CD8-positive, alpha-beta memory T cell (primary cell): ENCODE data around the gene GLIPR1. TPM values are rescaled to one million over a fixed set of nuclear protein-coding genes. Genes with fewer than 3 reads are reported as not detected.
"Not testable (repeated sequence)": the region's sequence is repeated elsewhere in the genome, so short reads cannot be mapped to it uniquely, and the experiment has no call there.

Experiments
- CTCF ChIA-PET: fragments of 350-600 bp; sonication (Branson Sonifier 250); formaldehyde crosslinking; loops from one replicate; lab custom pipeline; 2021; ENCODE audit warnings: antibody characterized with exemption; lab: Charles Lee
- POLR2A ChIA-PET: fragments of 350-600 bp; sonication (Branson Sonifier 250); formaldehyde crosslinking; loops from one replicate; lab custom pipeline; 2021; ENCODE audit warnings: antibody characterized with exemption; lab: Charles Lee
- DNase-seq, 5 donors: peaks; one replicate each; pipeline versions ENCODE4 v3.0.0 to v3.0.0-alpha.2; 2020 to 2022; ENCODE audit warnings: mixed read lengths in 1 of 5
- H3K27ac ChIP-seq: one replicate; pipeline ENCODE4 v1.7.0; 2013; ENCODE audit warnings: low read depth, mild to moderate bottlenecking, low read length, moderate library complexity
- H3K27me3 ChIP-seq: 2 replicates; pipeline ENCODE4 v1.7.0; 2013; ENCODE audit warnings: low read length, mild to moderate bottlenecking; ENCODE audit not compliant: insufficient read depth, poor library complexity, severe bottlenecking
- H3K36me3 ChIP-seq: 2 replicates; pipeline ENCODE4 v1.7.0; 2013; ENCODE audit warnings: mild to moderate bottlenecking, low read length, moderate library complexity; ENCODE audit not compliant: insufficient read depth
- H3K4me1 ChIP-seq: 2 replicates; pipeline ENCODE4 v1.7.0; 2013; ENCODE audit warnings: mild to moderate bottlenecking, low read length, moderate library complexity; ENCODE audit not compliant: insufficient read depth
- H3K4me3 ChIP-seq: 2 replicates; pipeline ENCODE4 v1.7.0; 2013; ENCODE audit warnings: mild to moderate bottlenecking, low read length
- H3K9me3 ChIP-seq: 2 replicates; pipeline ENCODE4 v1.7.0; 2013; ENCODE audit warnings: mild to moderate bottlenecking, low read length
- H3K27ac Mint-ChIP-seq, 8 donors: one replicate each; pipeline ENCODE4 v1.8.0; 2020 to 2021; ENCODE audit warnings: mixed read lengths in 8 of 8, mild to moderate bottlenecking in 6 of 8, inconsistent platforms in 3 of 8, moderate library complexity in 3 of 8
- H3K27me3 Mint-ChIP-seq, 2 donors: one replicate each; pipeline ENCODE4 v1.8.0; 2020 to 2021; ENCODE audit warnings: mixed read lengths in 2 of 2, mild to moderate bottlenecking in 1 of 2, moderate library complexity in 1 of 2
- H3K36me3 Mint-ChIP-seq, 3 donors: one replicate each; pipeline ENCODE4 v1.8.0; 2020 to 2021; ENCODE audit warnings: mixed read lengths in 3 of 3, inconsistent platforms in 1 of 3, mild to moderate bottlenecking in 1 of 3
- H3K4me1 Mint-ChIP-seq, 3 donors: one replicate each; pipeline ENCODE4 v1.8.0; 2020 to 2021; ENCODE audit warnings: mixed read lengths in 3 of 3, inconsistent platforms in 1 of 3, mild to moderate bottlenecking in 1 of 3
- H3K4me3 Mint-ChIP-seq, 7 donors: one replicate each; pipeline ENCODE4 v1.8.0; 2020 to 2021; ENCODE audit warnings: mixed read lengths in 7 of 7, mild to moderate bottlenecking in 6 of 7, moderate library complexity in 4 of 7, inconsistent platforms in 2 of 7
- H3K9me3 Mint-ChIP-seq, 5 donors: one replicate each; pipeline ENCODE4 v1.8.0; 2020 to 2022; ENCODE audit warnings: mixed read lengths in 5 of 5, mild to moderate bottlenecking in 3 of 5, moderate library complexity in 2 of 5, inconsistent platforms in 1 of 5
- polyA plus RNA-seq: library from polyadenylated mRNA; unstranded; fragments of 300-500 nt; fragmentation: Illumina TruSeq; gene quantifications from one replicate; pipeline ENCODE4 v1.2.3, GENCODE V29; 2021
- total RNA-seq, 2 experiments: library from RNA; stranded (reverse); gene quantifications; one replicate each; pipeline ENCODE4 v1.2.3, GENCODE V29; 2021

Gene GLIPR1
- total and polyA plus RNA-seq, 3 experiments from 2014 or later: 22.2 to 202 (median 22.8) TPM

DNA sequence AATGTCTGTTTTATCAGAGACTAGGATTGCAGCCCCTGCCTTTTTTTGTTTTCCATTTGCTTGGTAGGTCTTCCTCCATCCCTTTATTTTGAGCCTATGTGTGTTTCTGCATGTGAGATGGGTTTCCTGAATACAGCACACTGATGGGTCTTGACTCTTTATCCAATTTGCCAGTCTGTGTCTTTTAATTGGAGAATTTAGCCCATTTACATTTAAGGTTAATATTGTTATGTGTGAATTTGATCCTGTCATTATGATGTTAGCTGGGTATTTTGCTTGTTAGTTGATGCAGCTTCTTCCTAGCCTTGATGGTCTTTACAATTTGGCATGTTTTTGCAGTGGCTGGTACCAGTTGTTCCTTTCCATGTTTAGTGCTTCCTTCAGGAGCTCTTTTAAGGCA is 40.7 kb downstream of the GLIPR1 start:
- H3K4me3 Mint-ChIP-seq, H3K9me3 Mint-ChIP-seq, H3K9me3 ChIP-seq, H3K36me3 Mint-ChIP-seq, H3K4me1 ChIP-seq, H3K27me3 ChIP-seq, H3K4me1 Mint-ChIP-seq, H3K4me3 ChIP-seq, CTCF ChIA-PET, H3K27ac Mint-ChIP-seq, POLR2A ChIA-PET, DNase-seq, H3K27ac ChIP-seq, H3K36me3 ChIP-seq: not testable (repeated sequence)
- peaks cover 7 to 33% of the 10 kb centered on the region in 2 donors for H3K27me3 Mint-ChIP-seq

DNA sequence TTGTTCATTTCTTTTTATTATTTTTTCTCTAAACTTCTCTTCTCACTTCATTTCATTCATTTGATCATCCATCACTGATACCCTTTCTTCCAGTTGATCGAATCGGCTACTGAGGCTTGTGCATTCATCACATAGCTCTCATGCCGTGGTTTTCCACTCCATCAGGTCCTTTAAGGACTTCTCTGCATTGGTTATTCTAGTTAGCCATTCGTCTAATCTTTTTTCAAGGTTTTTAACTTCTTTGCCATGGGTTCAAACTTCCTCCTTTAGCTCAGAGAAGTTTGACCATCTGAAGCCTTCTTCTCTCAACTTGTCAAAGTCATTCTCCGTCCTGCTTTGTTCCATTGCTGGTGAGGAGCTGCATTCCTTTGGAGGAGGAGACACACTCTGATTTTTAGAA is 41.6 kb downstream of the GLIPR1 start:
- H3K27ac Mint-ChIP-seq, POLR2A ChIA-PET, H3K4me1 Mint-ChIP-seq, H3K4me3 Mint-ChIP-seq, CTCF ChIA-PET, H3K36me3 Mint-ChIP-seq, H3K27ac ChIP-seq, H3K36me3 ChIP-seq, H3K27me3 ChIP-seq, H3K4me1 ChIP-seq, H3K9me3 ChIP-seq, H3K4me3 ChIP-seq, H3K9me3 Mint-ChIP-seq, DNase-seq: not testable (repeated sequence)
- H3K27me3 Mint-ChIP-seq: peaks cover 7 to 36% of the 10 kb centered on the region in 2 donors

DNA sequence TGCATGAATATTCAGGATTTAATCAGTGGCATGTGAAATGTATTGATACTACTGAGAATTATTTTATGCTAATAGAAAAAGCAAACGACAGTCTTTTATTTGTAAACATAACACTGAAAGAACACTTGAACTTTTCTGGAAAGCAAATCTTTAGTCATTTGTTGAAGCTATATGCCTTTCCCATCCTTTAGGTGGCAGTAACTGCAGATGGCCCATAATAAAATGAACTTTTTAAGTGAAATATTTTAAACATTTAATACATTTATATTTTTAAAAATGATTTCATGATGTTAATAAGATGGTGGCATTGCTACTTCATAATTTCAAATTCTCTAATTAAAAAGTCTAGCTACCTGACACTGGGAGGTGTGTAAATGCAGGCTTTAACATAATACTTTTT is 44.7 kb downstream of the GLIPR1 start:
- no peak overlapping the region for H3K4me3 Mint-ChIP-seq
- ChIA-PET POLR2A (no interaction called here), CTCF (no interaction called here)
- Histone ChIP-seq H3K36me3 (no peaks in the 10 kb centered on the region), H3K4me3 (no peak overlapping the region), H3K27ac (no peak overlapping the region), H3K27me3 (no peaks in the 10 kb centered on the region), H3K4me1 (no peaks in the 10 kb centered on the region), H3K9me3 (no peaks in the 10 kb centered on the region)
- H3K4me1 Mint-ChIP-seq: peaks cover 1 to 7% (median 3%) of the 10 kb centered on the region in 3 donors
- no peak overlapping the region for H3K27ac Mint-ChIP-seq
- H3K36me3 Mint-ChIP-seq: peaks cover 0 to 4% (median 0%) of the 10 kb centered on the region in 3 donors
- no peak for DNase-seq
- peaks cover 0 to 5% (median 0%) of the 10 kb centered on the region in 5 donors for H3K9me3 Mint-ChIP-seq
- H3K27me3 Mint-ChIP-seq: peaks cover 7 to 45% of the 10 kb centered on the region in 2 donors

DNA sequence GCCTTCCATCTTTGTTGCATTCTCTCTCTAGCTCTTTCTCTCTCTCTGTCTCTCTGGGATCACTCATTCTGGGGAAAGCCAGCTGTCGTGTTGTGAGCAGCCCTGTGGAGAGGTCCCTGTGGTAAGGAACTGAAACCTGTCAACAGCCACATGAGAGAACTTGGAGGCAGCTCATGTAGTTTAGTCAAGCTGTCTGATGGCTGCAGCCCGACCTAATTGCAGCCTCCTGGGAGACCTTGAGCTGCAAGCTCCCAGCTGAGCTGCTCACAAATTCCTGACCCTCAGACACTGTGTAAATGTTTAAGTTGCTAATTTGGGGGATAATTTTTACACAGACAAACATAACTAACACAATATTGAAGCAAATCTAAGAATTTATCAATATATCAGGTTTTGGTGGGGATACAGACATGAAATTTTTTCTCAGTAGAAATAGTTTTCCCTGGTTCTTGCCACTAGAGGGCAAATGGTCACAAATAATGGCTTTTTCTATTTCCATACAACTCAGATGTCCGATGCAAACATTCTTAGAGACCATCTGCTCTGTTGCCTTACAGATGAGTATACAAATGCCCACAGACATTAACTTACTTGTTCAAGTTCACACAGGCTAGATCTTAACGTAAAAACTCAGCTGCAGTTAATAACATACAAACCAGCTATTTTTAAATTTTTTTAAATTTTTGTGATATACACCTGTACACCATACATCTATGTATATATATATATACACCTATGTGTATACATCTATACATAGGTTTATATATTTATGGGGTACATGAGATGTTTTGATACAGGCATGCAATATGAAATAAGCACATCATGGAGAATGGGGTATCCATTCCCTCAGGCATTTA is 46.3 kb downstream of the GLIPR1 start:
- Histone ChIP-seq H3K27ac (no peak overlapping the region), H3K36me3 (no peaks in the 10 kb centered on the region), H3K4me1 (no peaks in the 10 kb centered on the region), H3K4me3 (no peak overlapping the region), H3K27me3 (no peaks in the 10 kb centered on the region), H3K9me3 (no peaks in the 10 kb centered on the region)
- Mint-ChIP-seq H3K27me3 (peaks cover 11 to 37% of the 10 kb centered on the region in 2 donors), H3K27ac (no peak overlapping the region), H3K36me3 (no peaks in the 10 kb centered on the region), H3K9me3 (no peaks in the 10 kb centered on the region), H3K4me1 (peaks cover 1 to 7% (median 3%) of the 10 kb centered on the region in 3 donors), H3K4me3 (no peak overlapping the region)
- CTCF ChIA-PET: interaction anchor here (0.8 to 3.8 kb wide), 10 partner anchors 13 to 1060 kb away, joined by 3 to 46 read pairs (median 4); partner anchors contain the start of genes KRR1 and PHLDA1
- DNase-seq: no peak
- POLR2A ChIA-PET: interaction anchor here (0.8 to 2.3 kb wide), 3 partner anchors 504 to 510 kb away, joined by 3 to 6 read pairs (median 6); partner anchors contain the start of gene PHLDA1

DNA sequence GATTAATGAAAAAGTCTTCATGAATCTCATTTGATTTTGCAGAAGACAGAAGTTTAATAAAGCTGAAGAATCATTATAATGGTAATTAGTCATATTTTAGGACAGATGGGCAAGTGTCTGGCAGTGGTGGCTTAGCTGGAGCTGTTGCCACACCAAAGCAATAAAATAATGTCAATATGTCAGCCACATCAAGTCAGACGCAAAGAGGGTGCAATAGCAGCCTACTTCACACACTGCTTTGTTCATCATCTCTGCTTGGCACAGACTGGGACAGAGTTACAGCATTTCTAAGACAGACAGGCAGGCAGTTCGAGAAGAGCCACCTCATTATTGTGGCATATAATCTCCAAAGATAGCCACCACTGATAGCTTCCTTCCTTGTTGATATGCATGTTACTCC is 47.7 kb downstream of the GLIPR1 start:
- H3K27me3 ChIP-seq: no peaks in the 10 kb centered on the region
- DNase-seq: no peak
- H3K4me1 ChIP-seq: no peaks in the 10 kb centered on the region
- H3K4me3 ChIP-seq: no peak overlapping the region
- Mint-ChIP-seq H3K27me3 (peaks cover 3 to 36% of the 10 kb centered on the region in 2 donors), H3K36me3 (no peaks in the 10 kb centered on the region), H3K4me1 (peaks cover 1 to 7% (median 3%) of the 10 kb centered on the region in 3 donors), H3K27ac (no peak overlapping the region), H3K9me3 (no peaks in the 10 kb centered on the region), H3K4me3 (no peak overlapping the region)
- ChIA-PET CTCF (interaction anchor here (1.0 to 3.8 kb wide), 5 partner anchors 119 to 1059 kb away, joined by 3 to 46 read pairs (median 3); partner anchors contain the start of gene PHLDA1), POLR2A (interaction anchor here (1.6 to 2.3 kb wide), 2 partner anchors 503 to 509 kb away, joined by 6 read pairs; partner anchors contain the start of gene PHLDA1)
- no peaks in the 10 kb centered on the region for H3K36me3 ChIP-seq
- H3K27ac ChIP-seq: no peak overlapping the region
- H3K9me3 ChIP-seq: no peaks in the 10 kb centered on the region

DNA sequence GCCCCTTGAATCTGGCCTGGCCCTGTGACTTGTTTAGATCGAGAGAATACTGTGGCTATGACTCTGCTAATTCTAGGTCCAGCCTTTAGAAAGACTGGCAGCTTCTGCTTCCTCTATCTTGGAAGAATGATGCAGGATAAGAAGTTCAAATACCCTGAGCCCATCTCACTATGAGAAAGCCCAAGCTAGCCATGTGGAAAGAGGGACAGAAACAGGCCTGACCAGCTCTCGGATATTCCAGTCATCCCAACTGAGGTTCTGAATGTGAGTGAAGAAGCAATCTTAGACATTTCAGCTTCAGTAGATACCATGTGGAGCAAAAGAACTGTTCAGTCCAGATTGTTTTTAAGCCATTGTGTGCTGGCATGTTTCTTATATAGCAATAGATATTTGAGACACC is 48.1 kb downstream of the GLIPR1 start:
- ChIA-PET POLR2A (interaction anchor here (0.6 to 2.3 kb wide), 3 partner anchors 114 to 508 kb away, joined by 3 to 6 read pairs (median 6); partner anchors contain the start of gene PHLDA1), CTCF (interaction anchor here (1.0 to 3.8 kb wide), 3 partner anchors 119 to 510 kb away, joined by 3 to 46 read pairs (median 6); partner anchors contain the start of gene PHLDA1)
- peaks cover 1 to 7% (median 3%) of the 10 kb centered on the region in 3 donors for H3K4me1 Mint-ChIP-seq

DNA sequence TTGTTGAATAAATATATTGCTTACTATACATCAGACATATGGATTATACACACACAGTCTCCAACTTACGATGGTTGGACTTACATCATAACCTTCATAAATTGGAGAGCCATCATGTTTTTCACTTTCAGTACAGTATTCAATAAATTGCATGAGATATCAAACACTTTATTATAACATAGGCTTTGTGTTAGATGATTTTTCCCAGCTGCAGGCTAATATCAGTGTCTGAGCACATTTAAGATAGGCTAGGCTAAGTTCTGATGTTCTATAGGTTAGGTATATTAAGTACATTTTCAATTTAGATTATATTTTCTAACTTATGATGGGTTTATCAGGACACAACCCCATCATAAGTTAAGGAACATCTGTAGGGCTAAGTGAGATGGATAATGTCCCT is 48.8 kb downstream of the GLIPR1 start:
- no peaks in the 10 kb centered on the region for H3K9me3 Mint-ChIP-seq
- H3K4me1 Mint-ChIP-seq: peaks cover 1 to 7% (median 3%) of the 10 kb centered on the region in 3 donors
- Histone ChIP-seq H3K4me3 (no peak overlapping the region), H3K4me1 (no peaks in the 10 kb centered on the region), H3K27ac (no peak overlapping the region), H3K9me3 (no peaks in the 10 kb centered on the region), H3K36me3 (no peaks in the 10 kb centered on the region), H3K27me3 (no peaks in the 10 kb centered on the region)
- ChIA-PET CTCF (interaction anchor here (3.8 kb wide), 1 partner anchor 510 kb away, joined by 46 read pairs; no protein-coding TSS in a partner anchor), POLR2A (no interaction called here)
- peaks cover 3 to 29% of the 10 kb centered on the region in 2 donors for H3K27me3 Mint-ChIP-seq
- H3K36me3 Mint-ChIP-seq: no peaks in the 10 kb centered on the region
- no peak overlapping the region for H3K27ac Mint-ChIP-seq
- no peak overlapping the region for H3K4me3 Mint-ChIP-seq
- DNase-seq: no peak

More for the DNA sequence above, 48.1 kb downstream of the GLIPR1 start:
- H3K36me3 Mint-ChIP-seq: no peaks in the 10 kb centered on the region
- H3K9me3 Mint-ChIP-seq: no peaks in the 10 kb centered on the region
- H3K4me1 ChIP-seq: no peaks in the 10 kb centered on the region
- no peak for DNase-seq
- H3K9me3 ChIP-seq: no peaks in the 10 kb centered on the region
- H3K36me3 ChIP-seq: no peaks in the 10 kb centered on the region
- H3K4me3 ChIP-seq: no peak overlapping the region
- no peaks in the 10 kb centered on the region for H3K27me3 ChIP-seq
- peaks cover 3 to 32% of the 10 kb centered on the region in 2 donors for H3K27me3 Mint-ChIP-seq
- H3K27ac ChIP-seq: no peak overlapping the region
- no peak overlapping the region for H3K4me3 Mint-ChIP-seq
- no peak overlapping the region for H3K27ac Mint-ChIP-seq

DNA sequence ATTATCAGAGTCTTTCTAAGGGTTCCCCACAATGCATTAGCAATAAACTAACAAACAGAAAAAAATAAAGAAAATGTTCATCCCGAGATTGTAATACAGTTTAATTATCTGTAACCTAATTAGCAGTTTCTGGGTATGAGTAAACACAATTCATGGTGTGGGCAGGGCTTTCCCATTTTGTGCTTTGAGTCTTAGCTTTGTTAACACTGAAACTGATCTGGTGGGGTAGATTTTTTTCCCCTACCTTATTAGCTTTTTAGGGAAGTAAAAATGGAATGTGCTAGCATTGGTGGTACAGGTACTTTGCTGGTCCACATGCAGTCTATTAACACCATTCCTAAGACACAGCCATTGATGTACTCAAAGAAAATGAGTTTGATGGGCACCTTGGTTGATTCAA is 49.3 kb downstream of the GLIPR1 start:
- POLR2A ChIA-PET: no interaction called here
- Histone ChIP-seq H3K27me3 (no peaks in the 10 kb centered on the region), H3K36me3 (no peaks in the 10 kb centered on the region), H3K4me1 (no peaks in the 10 kb centered on the region), H3K9me3 (no peaks in the 10 kb centered on the region), H3K4me3 (no peak overlapping the region), H3K27ac (no peak overlapping the region)
- Mint-ChIP-seq H3K27ac (no peak overlapping the region), H3K9me3 (no peaks in the 10 kb centered on the region), H3K4me1 (peaks cover 1 to 7% (median 3%) of the 10 kb centered on the region in 3 donors), H3K4me3 (no peak overlapping the region), H3K36me3 (no peaks in the 10 kb centered on the region), H3K27me3 (peaks cover 3 to 29% of the 10 kb centered on the region in 2 donors)
- no peak for DNase-seq
- CTCF ChIA-PET: no interaction called here
